Stimulated activated CD8-positive, alpha-beta memory T cell treated with anti-CD3 and anti-CD28 coated beads, Interleukin-7, amount 100 ng/mL, for 24 hours (primary cell): ENCODE measurements around the gene KRTAP10-3.
A peak's percentile ranks its signal among the peaks of the same experiment; 100 is the strongest.

ENCODE experiments used
- DNase-seq: peaks from one replicate; pipeline ENCODE4 v3.0.0-alpha.2; 2020; ENCODE audit warnings: low read depth

KRTAP10-3 gene

DNA sequence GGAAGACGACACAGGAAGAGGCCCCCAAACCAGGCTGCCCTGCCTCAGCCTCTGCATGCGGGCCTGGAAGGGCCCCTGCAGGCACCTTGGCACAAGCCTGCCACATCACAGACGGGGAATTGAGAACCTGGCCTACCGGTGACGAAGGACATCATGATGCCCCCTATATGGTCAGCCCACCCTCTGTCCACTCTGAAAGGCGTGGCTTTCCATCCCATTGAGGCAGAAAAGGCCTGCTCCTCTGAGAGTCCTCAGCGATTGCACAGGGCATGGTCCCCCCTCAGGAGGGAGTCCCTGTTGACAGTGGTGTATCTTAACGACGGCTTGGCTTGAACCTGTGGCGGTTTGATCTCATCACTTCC is 30.0 kb downstream of the KRTAP10-3 start:
- DNase-seq: no peak

- DNase-seq: no peak
Measured at GRCh38 chr21:44527983-44528633, 30.5 kb downstream of the KRTAP10-3 start.

- no peak for DNase-seq
Measured at GRCh38 chr21:44527156-44527982, 31.2 kb downstream of the KRTAP10-3 start.

GRCh38 chr21:44526096-44526997 is 32.2 kb downstream of the KRTAP10-3 start:
- no peak for DNase-seq

DNA sequence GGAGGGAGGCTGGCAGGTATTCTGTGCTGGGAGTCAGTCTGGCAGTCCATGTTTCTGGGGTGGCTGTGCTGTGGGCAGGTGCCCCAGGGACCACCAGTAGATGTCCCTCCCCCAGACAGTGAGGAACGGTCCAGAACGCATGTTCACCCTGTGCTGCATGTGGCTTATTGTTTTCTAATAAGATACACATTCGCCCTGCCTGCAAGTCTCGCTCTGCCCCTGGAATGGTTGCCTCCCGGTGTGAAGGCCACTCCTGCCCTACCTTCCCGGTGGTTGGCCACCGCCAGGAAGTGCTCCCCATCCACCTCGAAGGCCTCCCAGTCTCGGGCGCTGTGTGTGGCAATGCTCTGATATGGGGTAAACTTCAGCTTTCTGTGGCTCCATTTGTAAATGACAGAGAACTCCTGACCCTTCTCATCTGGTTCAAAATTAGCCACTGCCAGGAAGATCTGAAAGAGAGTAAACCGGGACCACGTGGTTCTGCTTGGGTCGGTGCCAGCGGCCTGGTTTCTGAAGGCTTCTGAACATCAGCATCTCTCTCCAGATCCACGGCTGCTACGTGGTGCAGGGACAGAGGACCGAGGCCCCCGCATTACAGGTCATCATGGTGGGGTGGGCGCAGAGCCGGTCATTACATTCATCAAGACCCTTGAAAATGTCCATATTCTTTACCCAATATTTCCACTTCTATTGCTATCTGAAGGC is 33.1 kb downstream of the KRTAP10-3 start:
- DNase-seq: no peak

GRCh38 chr21:44524414-44525371 is 33.9 kb downstream of the KRTAP10-3 start:
- DNase-seq: no peak

GRCh38 chr21:44523567-44524413 is 34.8 kb downstream of the KRTAP10-3 start:
- DNase-seq: no peak

DNA sequence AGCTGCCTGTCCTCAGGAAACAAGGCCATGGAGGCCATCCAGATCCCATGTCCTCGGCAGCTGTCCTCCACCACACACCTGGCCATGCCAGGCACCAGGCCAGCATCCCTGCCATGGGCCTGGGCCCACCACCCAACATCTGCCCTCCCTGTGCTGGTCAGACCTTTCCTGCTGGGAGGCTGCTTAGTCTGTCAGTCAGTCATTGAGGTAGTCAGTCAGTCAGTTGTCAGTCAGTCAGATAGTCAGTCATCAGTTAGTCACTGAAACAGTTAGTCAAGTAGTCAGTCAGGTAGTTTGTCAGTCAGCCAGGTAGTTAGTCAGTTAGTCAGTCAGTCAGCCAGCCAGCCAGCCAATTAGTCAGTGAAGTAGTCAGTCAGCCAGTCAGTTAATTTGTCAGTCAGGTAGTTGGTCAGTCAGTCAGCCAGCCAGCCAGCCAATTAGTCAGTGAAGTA is 35.8 kb downstream of the KRTAP10-3 start:
- DNase-seq: no peak

DNA sequence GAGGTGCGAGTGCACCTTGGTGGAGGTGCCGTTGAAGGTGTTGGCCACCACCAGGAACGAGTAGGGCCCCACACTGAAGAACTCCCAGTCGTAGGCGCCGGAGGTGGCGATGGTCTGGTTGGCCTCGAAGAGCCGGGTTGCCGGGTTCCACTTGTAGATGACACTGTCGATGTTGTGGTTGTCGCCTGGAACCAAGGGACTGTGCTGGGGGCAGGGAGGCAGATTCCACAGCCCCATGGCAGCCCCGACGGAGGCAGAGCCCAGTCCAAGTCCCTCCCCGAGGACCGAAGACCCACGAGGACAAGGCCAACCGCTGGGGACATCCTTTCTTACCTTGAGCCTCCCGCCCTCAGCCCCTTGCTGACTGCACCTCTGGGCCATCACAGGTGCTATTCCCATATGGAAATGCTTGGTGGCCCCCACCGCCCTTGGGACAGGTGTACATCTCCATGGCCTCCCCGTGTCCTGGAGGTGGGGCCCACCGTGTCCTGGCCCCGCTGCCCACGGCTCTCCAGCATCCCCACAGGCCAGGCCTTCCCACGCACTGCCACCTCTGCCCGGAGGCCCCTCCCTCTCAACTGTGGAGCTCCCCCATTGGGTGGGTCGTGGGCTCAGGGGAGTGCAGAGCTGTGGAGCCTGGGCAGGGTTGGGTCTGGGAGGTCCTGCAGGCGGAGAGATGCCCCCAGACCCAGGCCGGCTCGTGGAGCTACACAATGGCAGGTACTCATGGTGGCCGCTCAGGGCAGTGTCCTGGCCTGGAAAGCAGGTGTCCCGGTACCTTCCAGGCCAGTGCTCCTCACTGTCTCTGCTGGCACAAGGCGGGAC is 36.5 kb downstream of the KRTAP10-3 start:
- no peak for DNase-seq

GRCh38 chr21:44521301-44521927 is 37.2 kb downstream of the KRTAP10-3 start:
- no peak for DNase-seq

DNA sequence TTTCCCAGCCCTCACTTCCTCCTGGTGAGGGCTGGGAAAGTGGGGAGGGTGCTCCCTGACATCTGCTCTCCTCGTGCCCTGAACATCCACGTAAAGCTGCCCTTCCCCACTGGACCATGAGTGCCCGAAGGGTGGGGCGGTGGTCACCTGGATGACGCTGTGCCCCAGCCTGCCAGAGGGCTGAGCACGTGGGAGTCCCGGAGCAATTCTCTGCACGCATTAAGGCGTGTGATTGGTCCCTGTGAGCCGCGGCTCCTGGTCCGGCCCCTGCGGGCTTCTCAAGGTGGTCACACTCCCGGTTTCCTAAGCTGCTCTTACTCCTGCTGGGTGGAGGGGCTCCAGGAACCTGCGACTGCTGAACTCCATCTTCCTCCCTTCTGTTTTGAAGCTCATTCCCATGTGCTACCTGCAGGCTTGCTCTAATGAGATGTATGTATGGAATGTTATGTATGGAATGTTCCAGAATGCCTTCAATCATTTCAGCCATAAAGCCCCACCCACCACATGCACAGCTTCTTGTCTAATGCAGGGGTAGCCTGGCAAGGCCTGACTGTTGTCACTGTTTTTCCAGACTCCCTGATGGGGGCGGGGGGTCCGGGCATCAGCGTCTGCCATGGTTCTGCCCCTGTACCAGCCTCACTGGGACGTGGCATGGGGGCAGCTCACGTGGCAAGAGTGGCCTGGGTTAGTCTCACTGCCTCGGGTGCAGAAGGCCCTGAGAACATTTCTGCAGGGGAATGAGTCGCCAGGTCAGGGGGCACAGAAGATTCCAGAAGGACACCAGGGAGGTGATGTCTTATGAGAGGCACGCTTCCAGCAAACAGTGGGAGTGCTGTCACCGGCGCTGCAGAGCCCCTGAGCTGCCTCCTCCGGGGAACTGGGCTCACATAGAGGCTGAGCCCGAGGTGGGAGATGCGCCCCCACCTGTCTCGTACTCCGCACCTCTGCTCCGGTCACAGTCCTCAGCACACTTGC is 38.0 kb downstream of the KRTAP10-3 start:
- DNase-seq: no peak

DNA sequence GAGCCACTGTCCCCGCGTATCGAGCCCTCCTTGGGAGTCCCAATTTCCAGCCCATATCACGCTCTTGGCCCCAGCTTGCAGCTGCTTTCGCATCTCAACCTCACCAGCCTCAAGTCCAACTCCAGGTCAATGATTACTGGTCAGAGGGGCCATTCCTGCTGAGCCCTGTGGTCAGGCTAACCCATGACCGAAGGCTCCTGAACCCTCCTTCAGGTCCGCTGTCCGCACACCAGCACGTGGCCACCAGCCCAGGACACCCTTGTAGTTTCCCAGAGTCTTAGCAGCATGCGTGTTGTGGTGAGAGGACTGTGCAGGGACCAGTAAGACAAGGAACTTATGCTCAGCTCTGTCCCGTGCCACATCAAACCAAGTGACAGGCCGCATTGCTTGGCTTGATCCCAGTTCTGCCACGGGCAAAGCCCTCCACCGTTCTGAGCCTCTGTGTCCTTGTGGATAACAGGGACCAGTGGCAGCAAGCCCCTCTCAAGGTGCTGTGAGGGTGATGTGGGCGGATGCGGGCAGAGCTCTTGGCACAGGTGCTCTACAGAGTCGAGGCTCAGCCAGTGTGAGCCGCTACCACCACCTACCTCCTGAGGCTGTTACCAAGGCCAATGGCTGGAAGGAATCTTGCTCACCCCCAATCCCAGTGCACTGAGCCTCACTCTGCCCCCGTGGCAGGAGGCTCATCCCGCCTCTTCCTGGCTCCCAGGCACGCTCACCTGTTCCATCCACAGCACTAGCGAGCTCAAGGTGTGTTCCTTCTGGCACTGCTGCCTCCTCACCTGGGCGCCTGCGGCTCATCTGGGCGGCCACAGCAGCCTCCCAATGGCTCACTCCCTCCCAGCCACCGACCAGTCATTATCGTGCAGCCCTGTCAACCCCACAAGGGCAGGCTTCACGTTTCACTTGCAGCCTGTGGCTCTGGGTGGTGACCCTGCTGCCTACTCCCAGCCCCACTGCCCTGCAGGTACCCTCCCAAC is 39.0 kb downstream of the KRTAP10-3 start:
- DNase-seq: no peak

- DNase-seq: no peak
Measured at GRCh38 chr21:44518686-44519085, 39.9 kb downstream of the KRTAP10-3 start.

- DNase-seq: peak; percentile 7
Measured at GRCh38 chr21:44517175-44517899, 41.3 kb downstream of the KRTAP10-3 start.

GRCh38 chr21:44516828-44517174 is 41.8 kb downstream of the KRTAP10-3 start:
- DNase-seq: no peak
